Muscle layer of colon (tissue), 2 donors: ENCODE measurements around the gene OR2T10.
"Not testable (repeated sequence)": the region's sequence is repeated elsewhere in the genome, so short reads cannot be mapped to it uniquely, and the experiment has no call there.

ENCODE experiments used
- H3K27ac ChIP-seq: one replicate; pipeline ENCODE4 v1.7.0; 2013; ENCODE audit warnings: low read depth, mild to moderate bottlenecking, low read length, moderate library complexity
- H3K27me3 ChIP-seq, 2 donors: one replicate each; pipeline ENCODE4 v1.7.0; 2013; ENCODE audit warnings: low read length in 2 of 2, mild to moderate bottlenecking in 2 of 2; ENCODE audit not compliant: insufficient read depth in 2 of 2, control insufficient read depth in 1 of 2
- H3K36me3 ChIP-seq: one replicate; pipeline ENCODE4 v1.7.0; 2013; ENCODE audit warnings: mild to moderate bottlenecking, low read length; ENCODE audit not compliant: insufficient read depth
- H3K4me1 ChIP-seq: one replicate; pipeline ENCODE4 v1.7.0; 2013; ENCODE audit warnings: mild to moderate bottlenecking, low read length; ENCODE audit not compliant: insufficient read depth
- H3K4me3 ChIP-seq, 2 donors: one replicate each; pipeline ENCODE4 v1.7.0; 2013; ENCODE audit warnings: low read length in 2 of 2, low read depth in 1 of 2, mild to moderate bottlenecking in 1 of 2, moderate library complexity in 1 of 2
- H3K9ac ChIP-seq: one replicate; pipeline ENCODE4 v1.7.0; 2013; ENCODE audit warnings: low read length
- H3K9me3 ChIP-seq: one replicate; pipeline ENCODE4 v1.7.0; 2013; ENCODE audit warnings: mild to moderate bottlenecking, low read length
- donor health status: abdominal sarcoma.
- donor health status: Adenocarcinoma of cecum.

The OR2T10 gene

GRCh38 chr1:248551027-248551426 is 46.5 kb downstream of the OR2T10 start:
- not testable (repeated sequence) for H3K9ac ChIP-seq, H3K36me3 ChIP-seq, H3K4me3 ChIP-seq, H3K4me1 ChIP-seq, H3K9me3 ChIP-seq, H3K27me3 ChIP-seq, H3K27ac ChIP-seq

- not testable (repeated sequence) for H3K9ac ChIP-seq, H3K27me3 ChIP-seq, H3K36me3 ChIP-seq, H3K27ac ChIP-seq, H3K9me3 ChIP-seq, H3K4me3 ChIP-seq, H3K4me1 ChIP-seq
Measured at GRCh38 chr1:248547383-248547782, 50.1 kb downstream of the OR2T10 start.
